Ascending aorta (tissue), 2 donors: ENCODE results near the gene HSD3B7. TPM values are rescaled to one million over a fixed set of nuclear protein-coding genes. Genes with fewer than 3 reads are reported as not detected.

Experiments used
- DNase-seq, 2 donors: peaks; one replicate each; pipeline ENCODE4 v3.0.0-alpha.2; 2019; ENCODE audit warnings: low spot score in 2 of 2
- H3K27ac ChIP-seq, 2 donors: fragments of 200-600 bp; sonication (generic); one replicate each; pipeline ENCODE4 v1.5.1; 2016 to 2017; ENCODE audit warnings: mild to moderate bottlenecking in 1 of 2
- H3K27me3 ChIP-seq: fragments of 200-600 bp; sonication (generic); one replicate; pipeline ENCODE4 v1.5.1; 2017
- H3K36me3 ChIP-seq, 2 donors: fragments of 200-600 bp; sonication (generic); one replicate each; pipeline ENCODE4 v1.5.1; 2016
- H3K4me1 ChIP-seq, 2 donors: fragments of 200-600 bp; sonication (generic); one replicate each; pipeline ENCODE4 v1.5.1; 2016 to 2017; ENCODE audit warnings: mild to moderate bottlenecking in 1 of 2
- H3K4me3 ChIP-seq, 2 donors: fragments of 200-600 bp; sonication (generic); one replicate each; pipeline ENCODE4 v1.5.1; 2016 to 2017; ENCODE audit warnings: mild to moderate bottlenecking in 1 of 2
- H3K9me3 ChIP-seq, 2 donors: fragments of 200-600 bp; sonication (generic); one replicate each; pipeline ENCODE4 v1.5.1; 2016
- CTCF ChIP-seq, 3 experiments: fragments of 200-600 bp in 2 of 3; fragments of 450-650 bp in 1 of 3; sonication (generic) in 2 of 3; IDR thresholded peaks; one replicate each; pipeline ENCODE4 v1.5.1; 2016 to 2019; ENCODE audit warnings: antibody characterized with exemption in 3 of 3, mild to moderate bottlenecking in 1 of 3, moderate library complexity in 1 of 3
- intact Hi-C: fragments of 100-400 bp; cut with DNase I; formaldehyde crosslinking; loops from one replicate; pipeline ENCODE4 v1.15.1; 2023
- total RNA-seq: library from RNA; depleted of rRNA; stranded (reverse); fragments of >200 nt; gene quantifications from one replicate; pipeline ENCODE4 v1.1.0, GENCODE V29; 2016

The HSD3B7 gene
- total RNA-seq, 1 donor from 2014 or later, result 35.2 TPM

GRCh38 chr16:30966033-30966619 lies 18.9 kb upstream of the HSD3B7 start:
- DNase-seq, result no peak
- Histone ChIP-seq H3K9me3 (no peaks in the 10 kb centered on the region), H3K4me3 (no peak overlapping the region), H3K27ac (no peak overlapping the region), H3K36me3 (peaks cover 96 to 98% of the 10 kb centered on the region in 2 donors), H3K4me1 (no peaks in the 10 kb centered on the region), H3K27me3 (no peaks in the 10 kb centered on the region)
- TF ChIP-seq CTCF (IDR thresholded peaks at IDR 0.05), result no peak
- intact Hi-C loops, result no loop called here

- TF ChIP-seq CTCF (IDR thresholded peaks at IDR 0.05), result no peak
Measured at GRCh38 chr16:30967795-30968194, 17.2 kb upstream of the HSD3B7 start.

GRCh38 chr16:30969246-30969842 lies 15.7 kb upstream of the HSD3B7 start:
- Histone ChIP-seq H3K4me3 (no peak overlapping the region), H3K27ac (no peak overlapping the region), H3K36me3 (peaks cover 96 to 98% of the 10 kb centered on the region in 2 donors), H3K9me3 (no peaks in the 10 kb centered on the region), H3K4me1 (no peaks in the 10 kb centered on the region), H3K27me3 (no peaks in the 10 kb centered on the region)
- TF ChIP-seq CTCF (IDR thresholded peaks at IDR 0.05), result no peak
- intact Hi-C loops, result no loop called here
- DNase-seq, result no peak

More at GRCh38 chr16:30967795-30968194, 17.2 kb upstream of the HSD3B7 start:
- Histone ChIP-seq H3K4me3 (no peak overlapping the region), H3K27me3 (no peaks in the 10 kb centered on the region), H3K27ac (no peak overlapping the region), H3K36me3 (peaks cover 98% of the 10 kb centered on the region in 2 donors), H3K9me3 (no peaks in the 10 kb centered on the region), H3K4me1 (no peaks in the 10 kb centered on the region)
- DNase-seq, result no peak
- intact Hi-C loops, result no loop called here

GRCh38 chr16:30971298-30971697 lies 13.7 kb upstream of the HSD3B7 start:
- no peak for TF ChIP-seq CTCF (IDR thresholded peaks at IDR 0.05)
- no peak overlapping the region for H3K27ac ChIP-seq
- intact Hi-C loops, result no loop called here
- no peak overlapping the region for H3K4me3 ChIP-seq
- H3K27me3 ChIP-seq, result no peaks in the 10 kb centered on the region
- DNase-seq, result no peak
- no peaks in the 10 kb centered on the region for H3K9me3 ChIP-seq
- H3K4me1 ChIP-seq, result no peaks in the 10 kb centered on the region
- H3K36me3 ChIP-seq, result peaks cover 94 to 95% of the 10 kb centered on the region in 2 donors

GRCh38 chr16:30972872-30973271 lies 12.1 kb upstream of the HSD3B7 start:
- H3K9me3 ChIP-seq, result no peaks in the 10 kb centered on the region
- H3K4me3 ChIP-seq, result no peak overlapping the region
- no peaks in the 10 kb centered on the region for H3K27me3 ChIP-seq
- peaks cover 92 to 94% of the 10 kb centered on the region in 2 donors for H3K36me3 ChIP-seq
- H3K27ac ChIP-seq, result no peak overlapping the region
- no peak for TF ChIP-seq CTCF (IDR thresholded peaks at IDR 0.05)
- intact Hi-C loops, result no loop called here
- no peak for DNase-seq
- no peaks in the 10 kb centered on the region for H3K4me1 ChIP-seq
